AG09309 (cell line): ENCODE data around the gene PRR12.

Experiments used
- DNase-seq: peaks from one replicate; pipeline ENCODE4 v3.0.0-alpha.2; 2010; ENCODE audit warnings: low read depth
- H3K4me3 ChIP-seq: 2 replicates; pipeline ENCODE4 v1.5.1; 2011; ENCODE audit warnings: mild to moderate bottlenecking, low read depth, low read length, moderate library complexity; ENCODE audit not compliant: control insufficient read depth
- CTCF ChIP-seq: IDR thresholded peaks from 2 replicates; pipeline ENCODE4 v1.5.1; 2011; ENCODE audit warnings: mild to moderate bottlenecking, low read depth, low read length, inconsistent platforms; ENCODE audit not compliant: insufficient read depth, control insufficient read depth; ENCODE audit errors: missing control alignments

PRR12 gene

GRCh38 chr19:49590071-49590970, 661 bp upstream of the PRR12 start:
- peak; percentile 78 for DNase-seq
- H3K4me3 ChIP-seq = peak overlapping the region; percentile 49
- no peak for TF ChIP-seq CTCF

GRCh38 chr19:49591731-49592485, 926 bp downstream of the PRR12 start:
- no peak for DNase-seq
- no peak for TF ChIP-seq CTCF
- peak overlapping the region; percentile 49 for H3K4me3 ChIP-seq

GRCh38 chr19:49592486-49593232, 1.7 kb downstream of the PRR12 start:
- no peak for DNase-seq
- peak overlapping the region; percentile 49 for H3K4me3 ChIP-seq
- TF ChIP-seq CTCF = no peak

- H3K4me3 ChIP-seq = peak overlapping the region; percentile 49
- peak; percentile 41 for DNase-seq
- no peak for TF ChIP-seq CTCF
These were observed 2.5 kb downstream of the PRR12 start for GRCh38 chr19:49593233-49594113.

GRCh38 chr19:49594157-49594992, 3.4 kb downstream of the PRR12 start:
- TF ChIP-seq CTCF = no peak
- H3K4me3 ChIP-seq = no peak overlapping the region
- no peak for DNase-seq
